ENCODE results near the gene PTTG1IP.

DNA sequence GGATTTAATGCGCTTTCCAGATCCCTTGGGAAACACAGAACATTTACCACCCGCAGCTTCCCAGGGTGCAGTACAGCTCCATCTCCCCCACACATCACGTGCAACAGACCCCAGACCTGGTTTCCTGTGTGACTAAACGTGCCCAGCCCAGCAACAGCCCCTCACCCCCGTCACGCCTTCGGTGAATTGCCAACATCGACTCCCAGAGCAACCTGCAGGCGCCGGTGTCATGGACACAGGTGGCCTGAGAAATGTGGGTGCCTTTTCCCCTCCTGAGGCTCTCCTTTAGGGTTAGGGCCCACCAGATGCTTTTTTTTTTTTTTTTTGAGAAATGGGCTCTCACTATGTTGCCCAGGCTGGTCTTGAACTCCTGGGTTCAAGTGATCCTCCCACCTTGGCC, 31.4 kb downstream of the PTTG1IP start:
- TF ChIP-seq, protein P1, sequence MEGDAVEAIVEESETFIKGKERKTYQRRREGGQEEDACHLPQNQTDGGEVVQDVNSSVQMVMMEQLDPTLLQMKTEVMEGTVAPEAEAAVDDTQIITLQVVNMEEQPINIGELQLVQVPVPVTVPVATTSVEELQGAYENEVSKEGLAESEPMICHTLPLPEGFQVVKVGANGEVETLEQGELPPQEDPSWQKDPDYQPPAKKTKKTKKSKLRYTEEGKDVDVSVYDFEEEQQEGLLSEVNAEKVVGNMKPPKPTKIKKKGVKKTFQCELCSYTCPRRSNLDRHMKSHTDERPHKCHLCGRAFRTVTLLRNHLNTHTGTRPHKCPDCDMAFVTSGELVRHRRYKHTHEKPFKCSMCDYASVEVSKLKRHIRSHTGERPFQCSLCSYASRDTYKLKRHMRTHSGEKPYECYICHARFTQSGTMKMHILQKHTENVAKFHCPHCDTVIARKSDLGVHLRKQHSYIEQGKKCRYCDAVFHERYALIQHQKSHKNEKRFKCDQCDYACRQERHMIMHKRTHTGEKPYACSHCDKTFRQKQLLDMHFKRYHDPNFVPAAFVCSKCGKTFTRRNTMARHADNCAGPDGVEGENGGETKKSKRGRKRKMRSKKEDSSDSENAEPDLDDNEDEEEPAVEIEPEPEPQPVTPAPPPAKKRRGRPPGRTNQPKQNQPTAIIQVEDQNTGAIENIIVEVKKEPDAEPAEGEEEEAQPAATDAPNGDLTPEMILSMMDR (IDR thresholded peaks at IDR 0.05): no peak
- TF ChIP-seq ZFX (IDR thresholded peaks at IDR 0.05; ENCODE audit: borderline replicate concordance): no peak

All from 22Rv1 (cell line).